Stomach smooth muscle (tissue), 2 donors: ENCODE data around the gene PRC1.

Source experiments
- H3K27ac ChIP-seq: one replicate; pipeline ENCODE4 v1.7.0; 2013; ENCODE audit warnings: mild to moderate bottlenecking, low read length, inconsistent platforms
- H3K27me3 ChIP-seq, 2 donors: one replicate each; pipeline ENCODE4 v1.7.0; 2013; ENCODE audit warnings: low read length in 2 of 2; ENCODE audit not compliant: insufficient read depth in 2 of 2, control insufficient read depth in 1 of 2
- H3K36me3 ChIP-seq, 2 donors: one replicate each; pipeline ENCODE4 v1.7.0; 2013; ENCODE audit warnings: low read length in 2 of 2; ENCODE audit not compliant: control insufficient read depth in 2 of 2, insufficient read depth in 2 of 2
- H3K4me1 ChIP-seq: one replicate; pipeline ENCODE4 v1.7.0; 2013; ENCODE audit warnings: low read length; ENCODE audit not compliant: control insufficient read depth, insufficient read depth
- H3K4me3 ChIP-seq, 2 donors: one replicate each; pipeline ENCODE4 v1.7.0; 2013; ENCODE audit warnings: low read length in 2 of 2
- H3K9ac ChIP-seq, 2 donors: one replicate each; pipeline ENCODE4 v1.7.0; 2013; ENCODE audit warnings: low read length in 2 of 2, mild to moderate bottlenecking in 1 of 2
- H3K9me3 ChIP-seq, 2 donors: one replicate each; pipeline ENCODE4 v1.7.0; 2013; ENCODE audit warnings: low read length in 2 of 2; ENCODE audit not compliant: control insufficient read depth in 2 of 2
- donor health status: healthy.
- donor health status: Pancreatic carcinoma.

PRC1 gene

GRCh38 chr15:90968434-90968833 is 25.9 kb downstream of the PRC1 start:
- Histone ChIP-seq H3K4me1 (no peaks in the 10 kb centered on the region), H3K27ac (peak overlapping the region; percentile 18), H3K27me3 (no peaks in the 10 kb centered on the region), H3K4me3 (no peak overlapping the region), H3K36me3 (peaks cover 17 to 18% of the 10 kb centered on the region in 2 donors), H3K9ac (no peak overlapping the region), H3K9me3 (no peaks in the 10 kb centered on the region)

- Histone ChIP-seq H3K9ac (no peak overlapping the region), H3K9me3 (no peaks in the 10 kb centered on the region), H3K4me1 (no peaks in the 10 kb centered on the region), H3K27me3 (no peaks in the 10 kb centered on the region), H3K36me3 (peaks cover 22 to 25% of the 10 kb centered on the region in 2 donors), H3K27ac (no peak overlapping the region), H3K4me3 (no peak overlapping the region)
Observed at GRCh38 chr15:90967206-90967605, 27.1 kb downstream of the PRC1 start.

GRCh38 chr15:90966262-90966661 is 28.1 kb downstream of the PRC1 start:
- Histone ChIP-seq H3K4me1 (peaks cover under 1% of the 10 kb centered on the region), H3K9me3 (no peaks in the 10 kb centered on the region), H3K36me3 (peaks cover 32 to 35% of the 10 kb centered on the region in 2 donors)

GRCh38 chr15:90962021-90962420 is 32.3 kb downstream of the PRC1 start:
- H3K9me3 ChIP-seq: no peaks in the 10 kb centered on the region
- H3K36me3 ChIP-seq: peaks cover 28% of the 10 kb centered on the region in 2 donors
- no peak overlapping the region for H3K9ac ChIP-seq
- H3K4me1 ChIP-seq: peaks cover 40% of the 10 kb centered on the region
- H3K27ac ChIP-seq: no peak overlapping the region
- no peaks in the 10 kb centered on the region for H3K27me3 ChIP-seq
- no peak overlapping the region for H3K4me3 ChIP-seq

More at GRCh38 chr15:90966262-90966661, 28.1 kb downstream of the PRC1 start:
- no peak overlapping the region for H3K9ac ChIP-seq
- no peak overlapping the region for H3K4me3 ChIP-seq
- no peaks in the 10 kb centered on the region for H3K27me3 ChIP-seq
- no peak overlapping the region for H3K27ac ChIP-seq

- H3K4me1 ChIP-seq: peaks cover 49% of the 10 kb centered on the region
- no peaks in the 10 kb centered on the region for H3K9me3 ChIP-seq
- no peaks in the 10 kb centered on the region for H3K27me3 ChIP-seq
- peak overlapping the region in 1 of 2 donors; percentile 42 for H3K9ac ChIP-seq
- H3K4me3 ChIP-seq: peak overlapping the region in 1 of 2 donors; percentile 35
- peak overlapping the region; percentile 78 for H3K27ac ChIP-seq
- H3K36me3 ChIP-seq: peaks cover 20% of the 10 kb centered on the region in 2 donors
Observed at GRCh38 chr15:90960298-90961091, 33.8 kb downstream of the PRC1 start.

- peak overlapping the region in 1 of 2 donors; percentile 21 for H3K9ac ChIP-seq
- H3K4me3 ChIP-seq: peak overlapping the region in 1 of 2 donors; percentile 35
- peak overlapping the region; percentile 78 for H3K27ac ChIP-seq
- peaks cover 18 to 20% of the 10 kb centered on the region in 2 donors for H3K36me3 ChIP-seq
- peaks cover 51% of the 10 kb centered on the region for H3K4me1 ChIP-seq
- H3K27me3 ChIP-seq: no peaks in the 10 kb centered on the region
- no peaks in the 10 kb centered on the region for H3K9me3 ChIP-seq
Observed at GRCh38 chr15:90959894-90960293, 34.4 kb downstream of the PRC1 start.

- H3K9me3 ChIP-seq: no peaks in the 10 kb centered on the region
- peaks cover 52% of the 10 kb centered on the region for H3K4me1 ChIP-seq
- no peaks in the 10 kb centered on the region for H3K27me3 ChIP-seq
- peaks cover 18 to 20% of the 10 kb centered on the region in 2 donors for H3K36me3 ChIP-seq
- H3K9ac ChIP-seq: peak overlapping the region in 1 of 2 donors; percentile 21
- H3K27ac ChIP-seq: peak overlapping the region; percentile 78
- no peak overlapping the region for H3K4me3 ChIP-seq
Observed at GRCh38 chr15:90959028-90959595, 35.2 kb downstream of the PRC1 start.

DNA sequence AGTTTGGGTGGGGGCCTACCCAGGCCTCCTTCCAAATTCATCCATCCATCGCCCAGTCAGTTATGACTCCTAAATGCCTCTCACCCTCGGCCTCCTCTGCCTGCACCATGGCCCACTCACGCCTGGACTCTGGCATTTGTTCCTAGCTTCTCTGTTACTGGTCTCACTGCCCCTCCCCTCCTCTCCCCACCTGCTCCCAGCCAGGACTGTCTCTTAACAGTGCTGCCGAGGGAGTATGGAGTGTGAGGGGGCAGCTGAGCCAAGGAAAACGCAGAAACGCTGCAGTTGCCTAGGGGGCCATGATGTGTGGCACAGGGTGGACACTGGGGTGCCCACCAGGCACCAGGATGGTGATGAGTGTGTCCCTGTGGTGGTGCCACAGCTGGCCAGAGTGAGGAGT is 36.5 kb downstream of the PRC1 start:
- no peaks in the 10 kb centered on the region for H3K27me3 ChIP-seq
- H3K4me3 ChIP-seq: peak overlapping the region; percentile 64 to 80
- H3K27ac ChIP-seq: peak overlapping the region; percentile 37
- H3K9ac ChIP-seq: peak overlapping the region; percentile 72 to 75
- peaks cover 26 to 27% of the 10 kb centered on the region in 2 donors for H3K36me3 ChIP-seq
- no peaks in the 10 kb centered on the region for H3K9me3 ChIP-seq
- H3K4me1 ChIP-seq: peaks cover 52% of the 10 kb centered on the region

GRCh38 chr15:90957031-90957790 is 37.1 kb downstream of the PRC1 start:
- H3K9me3 ChIP-seq: no peaks in the 10 kb centered on the region
- H3K4me1 ChIP-seq: peaks cover 52% of the 10 kb centered on the region
- peak overlapping the region; percentile 64 to 80 for H3K4me3 ChIP-seq
- peak overlapping the region; percentile 72 to 75 for H3K9ac ChIP-seq
- H3K27ac ChIP-seq: peak overlapping the region; percentile 37
- H3K27me3 ChIP-seq: no peaks in the 10 kb centered on the region
- peaks cover 26% of the 10 kb centered on the region in 2 donors for H3K36me3 ChIP-seq

DNA sequence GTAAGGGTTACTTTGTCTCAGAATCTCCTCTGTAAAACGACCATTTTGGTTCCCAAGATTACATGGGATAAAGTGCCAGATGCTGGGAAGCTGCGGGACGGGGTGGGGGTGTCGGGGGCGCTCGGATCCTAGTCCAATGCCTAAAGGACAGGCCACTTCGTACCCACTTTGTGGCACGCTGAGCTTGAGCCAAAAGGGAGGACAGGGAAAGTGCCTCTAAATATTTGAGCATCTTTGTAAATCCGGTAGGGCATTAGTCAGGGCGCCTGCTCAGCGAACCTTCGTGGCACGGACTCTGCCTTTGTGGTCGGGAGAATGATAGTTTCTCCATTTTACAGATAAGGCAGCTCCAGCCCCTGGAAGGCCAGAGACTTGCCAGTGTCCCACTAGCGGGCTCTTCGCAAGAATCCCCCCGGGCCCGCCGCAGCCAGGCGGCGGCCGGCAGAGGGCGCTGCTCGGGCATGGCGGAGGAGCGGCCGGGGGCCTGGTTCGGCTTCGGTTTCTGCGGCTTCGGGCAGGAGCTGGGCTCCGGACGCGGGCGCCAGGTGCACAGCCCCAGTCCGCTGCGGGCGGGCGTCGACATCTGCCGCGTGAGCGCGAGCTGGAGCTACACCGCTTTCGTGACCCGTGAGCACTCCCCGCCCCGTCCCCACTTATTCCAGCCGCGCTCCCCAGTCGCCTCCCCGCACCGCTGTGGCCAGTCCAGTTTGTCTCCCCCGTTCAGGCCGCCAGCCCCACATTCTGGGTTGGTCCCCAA is 37.9 kb downstream of the PRC1 start:
- H3K9ac ChIP-seq: peak overlapping the region; percentile 62 to 75
- H3K4me1 ChIP-seq: peaks cover 52% of the 10 kb centered on the region
- peaks cover 18 to 25% of the 10 kb centered on the region in 2 donors for H3K36me3 ChIP-seq
- H3K4me3 ChIP-seq: peak overlapping the region; percentile 64 to 80
- H3K27me3 ChIP-seq: no peaks in the 10 kb centered on the region
- H3K27ac ChIP-seq: peak overlapping the region; percentile 37
- H3K9me3 ChIP-seq: no peaks in the 10 kb centered on the region
